Activated T-helper 1 cell treated with anti-CD3 and anti-CD28 coated beads, Interleukin-12 subunit alpha, Interleukin-12 subunit beta, Interleukin-2, Interleukin-4 antibody, amounts not matched to agents 30 ng/mL and 10 ng/mL and 1 ng/mL, durations not matched to agents 14 hours and 24 hours and 36 hours (primary cell): Measurements from ENCODE around the gene TSPAN9. TPM values are rescaled to one million over a fixed set of nuclear protein-coding genes. Genes with fewer than 3 reads are reported as not detected.
A peak's percentile ranks its signal among the peaks of the same experiment; 100 is the strongest.

Source experiments
- DNase-seq: peaks from one replicate; pipeline ENCODE4 v3.0.0; 2021; ENCODE audit warnings: low spot score
- H3K27ac Mint-ChIP-seq: one replicate; pipeline ENCODE4 v1.8.0; 2021; ENCODE audit warnings: mild to moderate bottlenecking, mixed read lengths
- H3K27me3 Mint-ChIP-seq: one replicate; pipeline ENCODE4 v1.8.0; 2022; ENCODE audit warnings: mild to moderate bottlenecking, moderate library complexity, mixed read lengths; ENCODE audit not compliant: insufficient read depth
- H3K36me3 Mint-ChIP-seq: one replicate; pipeline ENCODE4 v1.8.0; 2021; ENCODE audit warnings: low read depth, mixed read lengths
- H3K4me1 Mint-ChIP-seq: one replicate; pipeline ENCODE4 v1.8.0; 2021; ENCODE audit warnings: low read depth, mixed read lengths
- H3K4me3 Mint-ChIP-seq: one replicate; pipeline ENCODE4 v1.8.0; 2021; ENCODE audit warnings: mild to moderate bottlenecking, moderate library complexity, mixed read lengths
- H3K9me3 Mint-ChIP-seq: one replicate; pipeline ENCODE4 v1.8.0; 2021; ENCODE audit warnings: mixed read lengths
- intact Hi-C: fragments of 100-400 bp; cut with micrococcal nuclease; formaldehyde crosslinking; loops from one replicate; pipeline ENCODE4 v1.15.1; 2024
- total RNA-seq: library from RNA; stranded (reverse); gene quantifications from 2 replicates; pipeline ENCODE4 v1.2.3, GENCODE V29; 2022

The TSPAN9 gene
- total RNA-seq, 1 donor from 2014 or later = 0.44 TPM

DNA sequence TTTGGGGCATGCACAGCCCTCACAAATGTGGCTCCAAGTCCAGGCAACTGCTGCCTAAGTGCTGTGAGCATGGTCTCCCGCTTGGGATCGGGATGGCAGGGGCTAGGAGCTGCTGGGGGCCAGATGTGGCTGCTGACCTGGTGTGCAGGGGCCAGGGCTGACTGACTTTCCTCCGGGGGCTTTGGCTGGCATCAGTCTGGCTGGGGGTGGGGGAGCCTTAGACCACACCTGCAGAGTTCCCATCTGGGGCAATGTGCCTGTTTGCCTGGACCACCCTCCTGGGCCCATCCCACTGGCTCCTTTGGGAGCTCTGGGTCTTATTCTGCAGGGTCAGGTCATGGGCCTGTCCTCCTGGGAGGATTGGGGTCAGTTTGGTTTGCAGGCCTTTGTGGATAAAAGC, 90.5 kb downstream of the TSPAN9 start:
- H3K9me3 Mint-ChIP-seq = no peaks in the 10 kb centered on the region
- no peaks in the 10 kb centered on the region for H3K36me3 Mint-ChIP-seq
- intact Hi-C loops = no loop called here
- H3K27me3 Mint-ChIP-seq = peaks cover 9% of the 10 kb centered on the region
- DNase-seq = no peak
- no peak overlapping the region for H3K27ac Mint-ChIP-seq
- no peak overlapping the region for H3K4me3 Mint-ChIP-seq
- H3K4me1 Mint-ChIP-seq = no peaks in the 10 kb centered on the region

DNA sequence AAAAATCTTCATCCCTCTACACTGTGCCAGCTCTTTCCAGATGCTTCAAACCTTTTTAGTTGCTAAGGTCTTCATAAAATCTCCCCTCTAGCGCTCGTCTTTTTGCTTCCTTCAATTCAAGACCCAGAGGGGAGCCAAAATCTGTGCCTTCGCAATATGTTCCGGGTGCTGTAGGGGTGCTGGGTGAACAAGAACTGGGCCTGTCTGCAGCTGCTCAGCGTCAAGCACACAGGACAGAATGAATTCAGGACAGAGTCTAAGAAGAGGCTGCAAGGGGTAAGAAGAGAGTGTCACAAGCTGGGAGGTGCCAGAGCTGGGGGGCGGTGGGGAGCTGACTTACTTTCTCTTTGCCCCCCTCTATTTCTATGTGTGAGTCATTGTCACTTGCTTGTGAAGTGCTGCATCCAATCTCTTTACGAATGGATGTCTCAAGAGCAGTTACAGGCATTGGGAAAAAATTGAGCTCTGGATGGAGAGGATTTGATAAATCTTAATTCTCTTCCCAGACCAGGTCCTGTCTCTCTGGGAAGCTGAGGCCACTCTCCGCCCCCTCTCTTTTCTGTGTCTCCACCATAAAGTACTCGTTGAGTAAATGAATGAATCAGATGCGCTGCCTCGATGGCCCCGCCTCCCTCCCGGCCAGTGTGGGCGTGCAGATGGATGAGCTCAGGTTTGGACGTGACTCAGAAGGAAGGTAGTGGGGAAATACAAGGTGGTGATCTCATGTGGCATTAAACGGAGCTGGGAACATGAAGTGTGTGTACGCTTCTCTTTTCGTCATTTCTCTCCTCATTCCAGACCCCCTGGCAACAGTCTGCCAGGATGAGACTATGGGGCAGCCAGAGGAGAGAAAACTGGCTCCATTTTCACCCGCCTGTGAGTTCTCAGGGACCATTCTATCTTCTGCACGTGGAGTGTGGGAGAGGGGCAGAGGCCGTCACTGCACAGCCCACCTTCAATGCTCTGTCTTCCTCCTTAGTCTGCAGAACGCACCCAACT, 91.3 kb downstream of the TSPAN9 start:
- DNase-seq = peak; percentile 1
- Mint-ChIP-seq H3K9me3 (no peaks in the 10 kb centered on the region), H3K27ac (no peak overlapping the region), H3K4me3 (no peak overlapping the region), H3K4me1 (no peaks in the 10 kb centered on the region), H3K36me3 (no peaks in the 10 kb centered on the region), H3K27me3 (peaks cover 4% of the 10 kb centered on the region)
- intact Hi-C loops = no loop called here

DNA sequence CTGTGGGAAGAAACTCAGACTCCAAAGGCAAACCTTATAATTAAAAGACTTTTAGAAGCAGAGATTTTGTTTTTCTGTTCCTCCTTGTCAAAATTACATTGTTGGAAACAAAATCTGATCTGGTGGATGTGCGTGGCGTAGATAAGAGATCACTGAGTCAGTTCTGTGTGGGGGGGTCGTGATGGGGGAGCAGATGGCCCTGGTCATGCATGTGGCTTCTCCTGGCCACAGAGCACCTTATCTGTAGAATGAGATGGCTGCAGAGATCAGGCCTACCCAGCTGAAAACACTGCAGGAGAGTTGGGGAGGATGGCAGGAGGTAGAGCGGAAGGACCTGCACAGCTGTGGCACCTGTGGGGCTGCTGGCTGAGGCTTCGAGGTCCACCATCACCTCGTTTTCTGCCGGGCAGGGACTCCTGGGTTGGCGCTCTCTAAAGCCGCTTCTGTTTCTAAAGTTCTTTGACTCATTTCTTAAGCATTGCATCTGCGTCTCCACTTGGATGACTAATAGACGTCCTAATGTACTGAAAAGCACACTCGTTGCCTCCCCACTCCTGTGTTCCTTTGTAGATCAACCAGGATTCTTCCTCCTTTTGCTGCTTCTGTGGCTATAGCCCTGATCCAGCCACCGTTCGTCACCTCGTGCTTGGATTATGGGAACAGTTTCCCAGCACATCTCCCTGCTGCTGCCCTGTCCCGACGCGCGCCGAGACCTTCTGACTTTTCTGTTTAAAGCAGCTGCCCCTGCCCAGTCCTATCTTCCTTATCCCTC, 93.4 kb downstream of the TSPAN9 start:
- intact Hi-C loops = no loop called here
- no peaks in the 10 kb centered on the region for H3K9me3 Mint-ChIP-seq

DNA sequence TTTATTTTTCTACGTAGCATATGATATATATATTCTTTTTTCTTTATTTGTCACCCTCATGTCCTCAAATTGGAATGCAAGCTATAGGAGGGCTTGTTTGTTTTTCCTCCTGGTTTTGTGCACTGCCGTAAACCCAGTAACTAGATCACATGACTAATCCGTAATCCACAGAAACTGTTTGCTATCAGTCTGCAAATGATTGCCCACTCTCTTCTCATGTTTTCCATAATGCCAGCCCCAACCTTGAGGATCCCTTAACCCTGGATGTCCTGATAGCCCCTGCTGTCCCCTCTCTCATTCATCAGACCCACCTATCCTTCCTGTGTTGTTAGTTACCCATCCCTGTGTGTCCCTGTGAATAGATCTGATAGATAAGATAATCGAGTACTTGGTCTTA, 94.0 kb downstream of the TSPAN9 start:
- intact Hi-C loops = no loop called here
- no peaks in the 10 kb centered on the region for H3K36me3 Mint-ChIP-seq
- peaks cover 4% of the 10 kb centered on the region for H3K27me3 Mint-ChIP-seq

More for the DNA sequence above, 93.4 kb downstream of the TSPAN9 start:
- H3K4me3 Mint-ChIP-seq = no peak overlapping the region
- peaks cover 4% of the 10 kb centered on the region for H3K27me3 Mint-ChIP-seq
- H3K4me1 Mint-ChIP-seq = no peaks in the 10 kb centered on the region
- H3K36me3 Mint-ChIP-seq = no peaks in the 10 kb centered on the region
- H3K27ac Mint-ChIP-seq = no peak overlapping the region
- DNase-seq = no peak

DNA sequence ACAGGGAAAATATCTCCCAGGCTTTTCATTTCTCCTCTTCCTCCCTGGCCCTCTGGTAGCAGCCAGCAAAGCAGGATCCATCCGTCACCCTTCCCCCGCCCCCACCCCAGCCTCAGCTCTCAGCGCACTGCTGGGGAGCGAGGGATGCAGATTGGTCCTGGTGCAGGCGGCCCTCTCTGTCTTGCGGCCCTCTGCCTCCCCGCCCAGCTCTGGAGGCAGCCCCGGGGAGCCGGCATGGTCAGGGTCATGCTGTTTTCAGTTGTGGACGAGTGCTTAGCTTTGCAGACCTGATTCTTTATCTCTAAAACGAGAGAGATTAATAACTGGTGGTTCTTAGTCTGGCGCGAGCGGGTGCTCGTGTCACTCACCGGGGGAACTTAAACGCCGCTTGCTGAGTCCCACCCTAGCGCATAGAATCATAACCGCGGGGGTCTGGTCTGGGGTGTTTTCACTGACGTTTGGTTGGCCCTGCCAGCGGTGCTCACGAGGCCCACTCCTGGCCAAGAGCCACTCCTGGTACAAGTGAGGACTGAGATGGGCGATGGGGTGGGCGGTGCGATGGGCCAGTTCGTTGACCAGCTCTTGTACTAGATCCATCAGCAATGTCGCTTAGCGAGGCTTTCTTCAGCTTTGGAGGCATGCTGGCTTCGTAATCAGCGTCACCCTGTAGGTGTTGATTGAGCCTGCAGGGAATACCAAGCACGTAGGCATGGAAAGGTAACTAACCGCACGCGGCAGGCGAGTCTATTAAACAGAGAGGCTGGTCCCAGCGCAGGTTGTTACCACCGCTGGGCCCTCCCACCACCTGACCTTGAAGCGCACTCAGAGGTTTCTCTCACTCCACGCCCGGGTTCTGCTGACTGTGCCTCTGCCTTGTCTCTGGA, 95.2 kb downstream of the TSPAN9 start:
- Mint-ChIP-seq H3K36me3 (no peaks in the 10 kb centered on the region), H3K9me3 (no peaks in the 10 kb centered on the region), H3K27me3 (peaks cover 4% of the 10 kb centered on the region), H3K27ac (no peak overlapping the region), H3K4me1 (no peaks in the 10 kb centered on the region), H3K4me3 (no peak overlapping the region)
- intact Hi-C loops = no loop called here
- no peak for DNase-seq

More for the DNA sequence above, 94.0 kb downstream of the TSPAN9 start:
- DNase-seq = no peak
- Mint-ChIP-seq H3K4me1 (no peaks in the 10 kb centered on the region), H3K27ac (no peak overlapping the region), H3K9me3 (no peaks in the 10 kb centered on the region), H3K4me3 (no peak overlapping the region)

DNA sequence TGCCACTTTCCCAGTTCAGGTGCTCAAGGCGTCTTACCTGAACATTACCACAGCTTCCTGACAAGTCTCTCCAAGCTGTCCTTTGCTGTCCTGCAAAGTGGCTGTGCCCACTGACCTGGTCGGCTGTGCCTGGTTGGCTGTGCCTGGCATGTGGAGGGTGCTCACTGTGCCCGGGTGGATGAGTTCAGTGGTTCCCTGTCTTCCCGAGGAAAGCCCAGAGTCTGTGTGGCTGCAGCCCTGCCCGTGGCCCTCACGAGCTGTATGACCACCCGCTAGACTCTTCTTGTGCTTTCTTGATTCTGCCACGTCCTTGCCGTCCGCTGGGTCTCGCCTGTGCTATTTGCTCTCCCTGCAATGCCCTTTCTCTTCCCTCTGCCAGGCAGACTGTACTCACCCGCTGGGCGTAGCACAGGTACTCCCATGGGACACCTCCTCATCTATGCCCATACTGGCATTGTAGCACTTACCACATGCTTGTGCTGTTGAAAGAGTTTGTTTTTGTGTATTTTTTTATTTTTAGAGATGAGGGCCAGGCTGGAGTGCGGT, 95.9 kb downstream of the TSPAN9 start:
- Mint-ChIP-seq H3K36me3 (no peaks in the 10 kb centered on the region), H3K4me1 (no peaks in the 10 kb centered on the region), H3K4me3 (no peak overlapping the region), H3K9me3 (no peaks in the 10 kb centered on the region), H3K27me3 (peaks cover 4% of the 10 kb centered on the region), H3K27ac (no peak overlapping the region)
- intact Hi-C loops = no loop called here
- no peak for DNase-seq

DNA sequence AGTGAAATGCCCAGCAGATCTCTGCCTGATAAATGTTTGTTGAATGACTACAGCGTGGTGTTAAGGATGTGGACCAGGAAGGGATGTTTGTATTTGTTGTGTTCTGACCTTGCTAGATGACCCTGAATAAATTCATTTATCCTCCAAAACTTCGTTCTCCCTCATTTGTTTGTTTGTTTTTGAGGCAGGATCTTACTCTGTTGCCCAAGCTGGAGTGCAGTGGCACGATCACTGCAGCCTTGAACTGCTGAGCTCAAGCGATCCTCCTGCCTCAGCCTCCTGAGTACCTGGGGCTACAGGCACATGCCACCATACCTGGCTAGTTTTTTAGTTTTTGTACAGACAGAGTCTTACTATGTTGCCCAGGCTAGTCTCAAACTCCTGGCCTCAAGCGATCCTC, 96.7 kb downstream of the TSPAN9 start:
- Mint-ChIP-seq H3K27ac (no peak overlapping the region), H3K36me3 (no peaks in the 10 kb centered on the region), H3K4me3 (no peak overlapping the region), H3K9me3 (no peaks in the 10 kb centered on the region), H3K4me1 (no peaks in the 10 kb centered on the region), H3K27me3 (peaks cover 4% of the 10 kb centered on the region)
- no peak for DNase-seq
- intact Hi-C loops = no loop called here

DNA sequence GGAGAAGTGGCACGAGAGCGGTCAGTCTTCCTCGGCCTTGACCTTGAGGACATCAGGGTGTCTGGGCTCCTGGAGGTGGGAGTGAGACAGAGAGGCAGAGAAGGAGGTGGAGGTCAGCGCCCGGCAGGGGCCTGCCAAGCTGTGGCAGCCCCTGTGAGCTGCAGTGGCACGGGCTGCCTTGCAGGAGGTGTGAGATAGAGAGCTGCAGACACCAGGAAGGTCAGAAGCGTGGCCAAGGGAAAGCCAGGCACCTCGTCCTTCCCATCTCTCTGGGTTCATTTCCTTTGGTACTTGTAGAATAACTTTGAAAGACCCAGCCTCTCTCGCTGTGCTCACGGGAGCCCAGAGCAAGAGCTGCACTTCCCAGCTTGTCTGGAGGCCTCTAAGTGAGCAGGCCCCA, 98.1 kb downstream of the TSPAN9 start:
- no peaks in the 10 kb centered on the region for H3K4me1 Mint-ChIP-seq
- no peak overlapping the region for H3K4me3 Mint-ChIP-seq
- no peak overlapping the region for H3K27ac Mint-ChIP-seq
- no peaks in the 10 kb centered on the region for H3K36me3 Mint-ChIP-seq
- H3K9me3 Mint-ChIP-seq = no peaks in the 10 kb centered on the region
- no peak for DNase-seq
- intact Hi-C loops = no loop called here
- H3K27me3 Mint-ChIP-seq = peaks cover 12% of the 10 kb centered on the region

DNA sequence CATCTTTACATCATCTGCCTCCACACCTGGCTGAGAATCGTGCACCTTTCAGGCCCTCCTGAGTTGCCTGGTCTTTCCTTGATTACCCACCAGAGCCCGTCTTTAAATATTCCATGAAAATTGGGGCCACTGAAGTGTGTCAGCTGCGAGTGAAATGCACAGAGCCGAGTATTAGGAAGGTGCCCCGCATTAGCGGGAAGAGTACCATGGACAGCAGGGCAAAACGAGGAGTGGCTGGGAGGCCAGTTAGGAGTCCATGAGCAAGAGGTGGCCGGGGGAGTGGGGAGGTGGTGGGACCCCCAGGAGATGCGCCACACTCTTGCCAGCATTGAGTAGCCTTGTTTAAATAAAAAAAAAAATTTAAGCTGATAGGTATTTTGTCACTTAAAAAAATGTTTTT, 99.6 kb downstream of the TSPAN9 start:
- Mint-ChIP-seq H3K9me3 (no peaks in the 10 kb centered on the region), H3K4me1 (no peaks in the 10 kb centered on the region), H3K27ac (no peak overlapping the region), H3K36me3 (no peaks in the 10 kb centered on the region), H3K27me3 (peaks cover 19% of the 10 kb centered on the region), H3K4me3 (no peak overlapping the region)
- no peak for DNase-seq
- intact Hi-C loops = no loop called here

DNA sequence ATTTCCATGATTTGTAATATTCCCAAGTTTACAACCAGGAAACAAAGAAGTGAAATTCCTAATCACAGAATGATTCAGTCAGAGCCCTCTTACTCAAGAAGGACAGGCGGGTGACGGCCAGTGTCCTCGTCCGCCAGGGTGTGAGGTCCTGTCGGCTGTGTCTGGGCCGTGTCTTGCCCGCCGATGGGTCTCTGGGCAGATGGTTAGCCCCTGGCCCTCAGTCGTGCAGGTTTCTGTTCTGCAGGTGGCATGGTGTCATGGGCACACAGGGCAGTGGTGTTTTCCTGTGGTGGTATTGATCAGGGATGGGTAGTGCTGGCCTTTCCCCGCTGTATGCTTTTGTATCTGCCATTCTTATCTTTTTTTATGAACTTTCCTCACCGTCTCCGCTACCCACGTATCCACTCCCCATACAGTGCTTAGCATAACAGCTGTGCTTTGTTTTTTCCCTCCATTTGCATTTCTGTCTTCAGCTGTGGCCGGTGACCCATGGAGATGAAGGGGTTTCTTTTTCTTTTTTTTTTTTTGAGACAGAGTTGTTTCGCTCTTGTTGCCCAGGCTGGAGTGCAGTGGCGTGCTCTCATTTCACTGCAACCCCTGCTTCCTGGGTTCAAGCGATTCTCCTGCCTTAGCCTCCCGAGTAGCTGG, 100.7 kb downstream of the TSPAN9 start:
- no peak for DNase-seq
- H3K9me3 Mint-ChIP-seq = no peaks in the 10 kb centered on the region
- H3K27me3 Mint-ChIP-seq = peaks cover 19% of the 10 kb centered on the region
- H3K4me3 Mint-ChIP-seq = no peak overlapping the region
- no peaks in the 10 kb centered on the region for H3K4me1 Mint-ChIP-seq
- H3K36me3 Mint-ChIP-seq = no peaks in the 10 kb centered on the region
- intact Hi-C loops = no loop called here
- H3K27ac Mint-ChIP-seq = no peak overlapping the region

DNA sequence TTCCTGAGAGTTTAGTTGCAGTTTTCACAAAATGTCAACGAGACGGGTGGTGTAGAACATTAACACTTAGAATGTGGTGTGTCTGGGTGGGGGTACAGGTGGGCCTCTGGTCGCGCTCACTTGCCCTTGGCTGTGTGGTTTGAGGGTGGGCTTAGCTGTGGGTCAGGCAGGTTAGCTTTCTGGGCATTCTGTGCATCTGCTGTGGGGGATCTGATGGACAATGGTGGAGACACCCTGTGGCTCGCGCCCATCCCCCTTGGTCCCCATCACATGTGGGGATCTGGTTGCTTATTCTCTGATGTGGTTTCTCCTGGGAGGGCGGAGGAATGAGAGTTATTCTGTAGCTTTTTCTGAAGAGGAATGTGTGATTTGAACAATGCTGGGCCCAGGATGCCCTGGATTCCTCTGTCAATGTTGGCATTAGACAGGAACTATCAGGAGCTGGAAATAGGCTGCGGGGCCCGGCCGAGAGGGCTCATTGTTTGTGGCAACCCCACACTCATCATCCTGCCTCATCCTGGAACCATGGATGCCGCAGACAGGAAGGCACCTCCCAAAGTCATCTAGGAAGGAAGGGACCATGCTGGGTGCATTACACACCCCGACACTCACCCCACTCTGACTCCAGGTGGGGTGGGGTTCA, 101.6 kb downstream of the TSPAN9 start:
- intact Hi-C loops = no loop called here
- no peaks in the 10 kb centered on the region for H3K36me3 Mint-ChIP-seq
- peaks cover 19% of the 10 kb centered on the region for H3K27me3 Mint-ChIP-seq
- no peaks in the 10 kb centered on the region for H3K9me3 Mint-ChIP-seq
- H3K4me3 Mint-ChIP-seq = no peak overlapping the region
- no peak overlapping the region for H3K27ac Mint-ChIP-seq
- no peak for DNase-seq
- no peaks in the 10 kb centered on the region for H3K4me1 Mint-ChIP-seq
